GM23338 (cell line): ENCODE data around the gene DOCK1. TPM values are rescaled to one million over a fixed set of nuclear protein-coding genes. Genes with fewer than 3 reads are reported as not detected.

Experiments
- EZH2 ChIP-seq: fragments of 200-600 bp; sonication (generic); IDR thresholded peaks from one replicate; pipeline ENCODE4 v1.8.0; 2017; ENCODE audit warnings: antibody characterized with exemption, mild to moderate bottlenecking, low read depth; ENCODE audit not compliant: unreplicated experiment
- JUNB ChIP-seq: IDR thresholded peaks from one replicate; pipeline ENCODE4 v1.6.1; 2016; ENCODE audit warnings: antibody characterized with exemption; ENCODE audit not compliant: unreplicated experiment
- POLR2AphosphoS5 ChIP-seq: IDR thresholded peaks from 2 replicates; pipeline ENCODE4 v1.6.1; 2016; ENCODE audit warnings: antibody characterized with exemption, low read depth
- STAT1 ChIP-seq: IDR thresholded peaks from one replicate; pipeline ENCODE4 v1.6.1; 2016; ENCODE audit warnings: antibody characterized with exemption; ENCODE audit not compliant: unreplicated experiment
- ZNF114 ChIP-seq: fragments of 250-450 bp; sonication (Bioruptor Pico); IDR thresholded peaks from 2 replicates; pipeline ENCODE4 v1.5.0; 2020; ENCODE audit warnings: mild to moderate bottlenecking, moderate library complexity
- ZNF331 ChIP-seq: fragments of 250-450 bp; sonication (Bioruptor Pico); IDR thresholded peaks from 2 replicates; pipeline ENCODE4 v1.5.0; 2020; ENCODE audit warnings: low read depth, mild to moderate bottlenecking, moderate library complexity
- polyA plus RNA-seq: library from polyadenylated mRNA; unstranded; fragments of >200 nt; fragmentation: Nextera tagmentation; extraction: Ambion mirVana; gene quantifications from 2 replicates; pipeline ENCODE4 v1.2.1, GENCODE V29; 2016
- total RNA-seq: library from RNA; depleted of rRNA; stranded (reverse); fragments of >200 nt; shearing (Covaris generic); gene quantifications from 2 replicates; pipeline ENCODE4 v1.2.3, GENCODE V29; 2014
- TF ChIP-seq, protein P1 (sequence below): fragments of 250-450 bp; sonication (Bioruptor Pico); IDR thresholded peaks from 2 replicates; pipeline ENCODE4 v1.5.0; 2020; ENCODE audit warnings: mild to moderate bottlenecking, moderate library complexity
- TF ChIP-seq, protein P2 (sequence below): IDR thresholded peaks from one replicate; pipeline ENCODE4 v1.6.1; 2018; ENCODE audit warnings: antibody characterized with exemption; ENCODE audit not compliant: unreplicated experiment
- TF ChIP-seq, protein P3 (sequence below): IDR thresholded peaks from 2 replicates; pipeline ENCODE4 v1.6.1; 2016; ENCODE audit warnings: antibody characterized with exemption

The DOCK1 gene
- total and polyA plus RNA-seq, 2 experiments from 2014 or later: 13.2 to 55.3 TPM

DNA sequence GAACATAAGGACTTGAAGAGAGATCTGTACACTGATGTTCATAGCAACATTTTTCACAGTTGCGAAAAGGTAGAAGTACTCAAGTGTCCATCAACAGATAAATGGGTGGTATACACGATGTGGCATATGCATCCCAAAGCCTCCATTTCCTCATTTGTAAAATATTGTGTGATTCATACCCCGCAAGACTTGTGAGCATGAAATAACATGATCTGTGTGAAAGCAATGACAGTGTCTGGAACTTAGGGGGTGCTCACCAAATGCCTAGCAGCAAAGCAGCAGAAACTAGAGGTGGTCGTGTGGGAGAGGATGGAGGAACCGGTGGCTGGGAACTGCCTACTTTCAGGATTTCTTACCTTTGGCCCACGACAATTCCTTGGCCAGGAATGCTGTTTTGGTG, 426.5 kb downstream of the DOCK1 start (continued):
- TF ChIP-seq, protein P1, sequence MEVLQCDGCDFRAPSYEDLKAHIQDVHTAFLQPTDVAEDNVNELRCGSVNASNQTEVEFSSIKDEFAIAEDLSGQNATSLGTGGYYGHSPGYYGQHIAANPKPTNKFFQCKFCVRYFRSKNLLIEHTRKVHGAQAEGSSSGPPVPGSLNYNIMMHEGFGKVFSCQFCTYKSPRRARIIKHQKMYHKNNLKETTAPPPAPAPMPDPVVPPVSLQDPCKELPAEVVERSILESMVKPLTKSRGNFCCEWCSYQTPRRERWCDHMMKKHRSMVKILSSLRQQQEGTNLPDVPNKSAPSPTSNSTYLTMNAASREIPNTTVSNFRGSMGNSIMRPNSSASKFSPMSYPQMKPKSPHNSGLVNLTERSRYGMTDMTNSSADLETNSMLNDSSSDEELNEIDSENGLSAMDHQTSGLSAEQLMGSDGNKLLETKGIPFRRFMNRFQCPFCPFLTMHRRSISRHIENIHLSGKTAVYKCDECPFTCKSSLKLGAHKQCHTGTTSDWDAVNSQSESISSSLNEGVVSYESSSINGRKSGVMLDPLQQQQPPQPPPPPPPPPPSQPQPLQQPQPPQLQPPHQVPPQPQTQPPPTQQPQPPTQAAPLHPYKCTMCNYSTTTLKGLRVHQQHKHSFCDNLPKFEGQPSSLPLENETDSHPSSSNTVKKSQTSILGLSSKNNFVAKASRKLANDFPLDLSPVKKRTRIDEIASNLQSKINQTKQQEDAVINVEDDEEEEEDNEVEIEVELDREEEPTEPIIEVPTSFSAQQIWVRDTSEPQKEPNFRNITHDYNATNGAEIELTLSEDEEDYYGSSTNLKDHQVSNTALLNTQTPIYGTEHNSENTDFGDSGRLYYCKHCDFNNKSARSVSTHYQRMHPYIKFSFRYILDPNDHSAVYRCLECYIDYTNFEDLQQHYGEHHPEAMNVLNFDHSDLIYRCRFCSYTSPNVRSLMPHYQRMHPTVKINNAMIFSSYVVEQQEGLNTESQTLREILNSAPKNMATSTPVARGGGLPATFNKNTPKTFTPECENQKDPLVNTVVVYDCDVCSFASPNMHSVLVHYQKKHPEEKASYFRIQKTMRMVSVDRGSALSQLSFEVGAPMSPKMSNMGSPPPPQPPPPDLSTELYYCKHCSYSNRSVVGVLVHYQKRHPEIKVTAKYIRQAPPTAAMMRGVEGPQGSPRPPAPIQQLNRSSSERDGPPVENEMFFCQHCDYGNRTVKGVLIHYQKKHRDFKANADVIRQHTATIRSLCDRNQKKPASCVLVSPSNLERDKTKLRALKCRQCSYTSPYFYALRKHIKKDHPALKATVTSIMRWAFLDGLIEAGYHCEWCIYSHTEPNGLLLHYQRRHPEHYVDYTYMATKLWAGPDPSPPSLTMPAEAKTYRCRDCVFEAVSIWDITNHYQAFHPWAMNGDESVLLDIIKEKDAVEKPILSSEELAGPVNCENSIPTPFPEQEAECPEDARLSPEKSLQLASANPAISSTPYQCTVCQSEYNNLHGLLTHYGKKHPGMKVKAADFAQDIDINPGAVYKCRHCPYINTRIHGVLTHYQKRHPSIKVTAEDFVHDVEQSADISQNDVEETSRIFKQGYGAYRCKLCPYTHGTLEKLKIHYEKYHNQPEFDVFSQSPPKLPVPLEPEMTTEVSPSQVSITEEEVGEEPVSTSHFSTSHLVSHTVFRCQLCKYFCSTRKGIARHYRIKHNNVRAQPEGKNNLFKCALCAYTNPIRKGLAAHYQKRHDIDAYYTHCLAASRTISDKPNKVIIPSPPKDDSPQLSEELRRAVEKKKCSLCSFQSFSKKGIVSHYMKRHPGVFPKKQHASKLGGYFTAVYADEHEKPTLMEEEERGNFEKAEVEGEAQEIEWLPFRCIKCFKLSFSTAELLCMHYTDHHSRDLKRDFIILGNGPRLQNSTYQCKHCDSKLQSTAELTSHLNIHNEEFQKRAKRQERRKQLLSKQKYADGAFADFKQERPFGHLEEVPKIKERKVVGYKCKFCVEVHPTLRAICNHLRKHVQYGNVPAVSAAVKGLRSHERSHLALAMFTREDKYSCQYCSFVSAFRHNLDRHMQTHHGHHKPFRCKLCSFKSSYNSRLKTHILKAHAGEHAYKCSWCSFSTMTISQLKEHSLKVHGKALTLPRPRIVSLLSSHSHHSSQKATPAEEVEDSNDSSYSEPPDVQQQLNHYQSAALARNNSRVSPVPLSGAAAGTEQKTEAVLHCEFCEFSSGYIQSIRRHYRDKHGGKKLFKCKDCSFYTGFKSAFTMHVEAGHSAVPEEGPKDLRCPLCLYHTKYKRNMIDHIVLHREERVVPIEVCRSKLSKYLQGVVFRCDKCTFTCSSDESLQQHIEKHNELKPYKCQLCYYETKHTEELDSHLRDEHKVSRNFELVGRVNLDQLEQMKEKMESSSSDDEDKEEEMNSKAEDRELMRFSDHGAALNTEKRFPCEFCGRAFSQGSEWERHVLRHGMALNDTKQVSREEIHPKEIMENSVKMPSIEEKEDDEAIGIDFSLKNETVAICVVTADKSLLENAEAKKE (CRISPR knock-in tag): no peak
- TF ChIP-seq EZH2 (no peak), JUNB (no peak), POLR2AphosphoS5 (no peak), ZNF331 (no peak), ZNF114 (CRISPR knock-in tag) (no peak), STAT1 (no peak)
- TF ChIP-seq, protein P2, sequence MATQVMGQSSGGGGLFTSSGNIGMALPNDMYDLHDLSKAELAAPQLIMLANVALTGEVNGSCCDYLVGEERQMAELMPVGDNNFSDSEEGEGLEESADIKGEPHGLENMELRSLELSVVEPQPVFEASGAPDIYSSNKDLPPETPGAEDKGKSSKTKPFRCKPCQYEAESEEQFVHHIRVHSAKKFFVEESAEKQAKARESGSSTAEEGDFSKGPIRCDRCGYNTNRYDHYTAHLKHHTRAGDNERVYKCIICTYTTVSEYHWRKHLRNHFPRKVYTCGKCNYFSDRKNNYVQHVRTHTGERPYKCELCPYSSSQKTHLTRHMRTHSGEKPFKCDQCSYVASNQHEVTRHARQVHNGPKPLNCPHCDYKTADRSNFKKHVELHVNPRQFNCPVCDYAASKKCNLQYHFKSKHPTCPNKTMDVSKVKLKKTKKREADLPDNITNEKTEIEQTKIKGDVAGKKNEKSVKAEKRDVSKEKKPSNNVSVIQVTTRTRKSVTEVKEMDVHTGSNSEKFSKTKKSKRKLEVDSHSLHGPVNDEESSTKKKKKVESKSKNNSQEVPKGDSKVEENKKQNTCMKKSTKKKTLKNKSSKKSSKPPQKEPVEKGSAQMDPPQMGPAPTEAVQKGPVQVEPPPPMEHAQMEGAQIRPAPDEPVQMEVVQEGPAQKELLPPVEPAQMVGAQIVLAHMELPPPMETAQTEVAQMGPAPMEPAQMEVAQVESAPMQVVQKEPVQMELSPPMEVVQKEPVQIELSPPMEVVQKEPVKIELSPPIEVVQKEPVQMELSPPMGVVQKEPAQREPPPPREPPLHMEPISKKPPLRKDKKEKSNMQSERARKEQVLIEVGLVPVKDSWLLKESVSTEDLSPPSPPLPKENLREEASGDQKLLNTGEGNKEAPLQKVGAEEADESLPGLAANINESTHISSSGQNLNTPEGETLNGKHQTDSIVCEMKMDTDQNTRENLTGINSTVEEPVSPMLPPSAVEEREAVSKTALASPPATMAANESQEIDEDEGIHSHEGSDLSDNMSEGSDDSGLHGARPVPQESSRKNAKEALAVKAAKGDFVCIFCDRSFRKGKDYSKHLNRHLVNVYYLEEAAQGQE: no peak
- TF ChIP-seq, protein P3, sequence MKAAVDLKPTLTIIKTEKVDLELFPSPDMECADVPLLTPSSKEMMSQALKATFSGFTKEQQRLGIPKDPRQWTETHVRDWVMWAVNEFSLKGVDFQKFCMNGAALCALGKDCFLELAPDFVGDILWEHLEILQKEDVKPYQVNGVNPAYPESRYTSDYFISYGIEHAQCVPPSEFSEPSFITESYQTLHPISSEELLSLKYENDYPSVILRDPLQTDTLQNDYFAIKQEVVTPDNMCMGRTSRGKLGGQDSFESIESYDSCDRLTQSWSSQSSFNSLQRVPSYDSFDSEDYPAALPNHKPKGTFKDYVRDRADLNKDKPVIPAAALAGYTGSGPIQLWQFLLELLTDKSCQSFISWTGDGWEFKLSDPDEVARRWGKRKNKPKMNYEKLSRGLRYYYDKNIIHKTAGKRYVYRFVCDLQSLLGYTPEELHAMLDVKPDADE: no peak
